ENCODE data around the gene BCKDK. TPM values are rescaled to one million over a fixed set of nuclear protein-coding genes. Genes with fewer than 3 reads are reported as not detected.
A peak's percentile ranks its signal among the peaks of the same experiment; 100 is the strongest.
"Not testable (repeated sequence)": the region's sequence is repeated elsewhere in the genome, so short reads cannot be mapped to it uniquely, and the experiment has no call there.

Gene BCKDK
- total RNA-seq, 2 donors from 2014 or later: 52.0 to 62.3 TPM

DNA sequence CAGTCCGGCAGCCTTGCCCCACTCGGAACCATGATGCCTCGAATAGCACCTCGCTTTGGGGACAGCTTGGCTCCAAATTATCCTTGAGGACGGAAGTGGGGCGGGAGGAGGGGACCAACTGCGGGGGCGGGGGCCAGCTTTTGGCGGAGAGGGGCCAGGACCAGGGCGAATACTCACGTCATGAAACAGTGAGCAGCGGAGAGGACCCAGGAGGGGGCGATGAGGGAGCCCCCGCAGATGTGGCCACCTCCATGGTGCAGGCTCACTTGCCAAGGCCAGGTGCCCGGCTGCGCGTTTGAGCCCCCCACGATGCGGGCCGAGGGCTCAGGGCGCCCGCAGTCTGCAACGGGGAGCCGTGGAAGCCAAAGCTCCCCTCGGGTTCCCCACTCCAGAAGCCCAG lies 40.7 kb downstream of the BCKDK start:
- no peak overlapping the region for H3K4me3 ChIP-seq
- H3K27ac ChIP-seq: no peak overlapping the region
- no peak for TF ChIP-seq CTCF (IDR thresholded peaks at IDR 0.05)
- peaks cover 0 to 7% of the 10 kb centered on the region in 2 donors for H3K4me1 ChIP-seq
- no peaks in the 10 kb centered on the region for H3K9me3 ChIP-seq
- H3K36me3 ChIP-seq: no peaks in the 10 kb centered on the region
- peaks cover 0 to 7% of the 10 kb centered on the region in 2 donors for H3K27me3 ChIP-seq
- no peak for DNase-seq (ENCODE audit: low spot score)

DNA sequence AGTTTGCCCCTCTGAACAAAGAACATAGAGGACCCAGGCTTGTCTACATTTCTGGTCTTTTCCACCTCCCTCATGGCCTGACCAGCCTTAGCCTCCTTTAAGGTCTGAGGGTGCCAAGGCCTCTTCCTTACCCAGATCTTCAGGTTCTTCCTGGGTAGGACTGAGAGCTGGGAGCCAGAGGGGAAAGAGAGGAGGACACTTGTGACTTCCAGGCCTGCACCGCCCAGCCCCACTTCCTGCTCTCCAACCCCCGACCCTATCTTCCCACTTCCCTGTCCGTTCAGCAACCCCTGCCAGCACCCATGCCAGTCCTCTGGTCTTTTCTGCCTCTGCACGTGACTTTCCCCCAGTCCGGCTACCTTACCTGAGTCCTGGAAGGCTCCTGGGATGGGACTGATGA lies 41.1 kb downstream of the BCKDK start:
- Histone ChIP-seq H3K27ac (no peak overlapping the region), H3K27me3 (peaks cover 0 to 7% of the 10 kb centered on the region in 2 donors), H3K9me3 (no peaks in the 10 kb centered on the region), H3K4me3 (no peak overlapping the region), H3K36me3 (no peaks in the 10 kb centered on the region), H3K4me1 (peaks cover 0 to 7% of the 10 kb centered on the region in 2 donors)
- no peak for DNase-seq (ENCODE audit: low spot score)
- no peak for TF ChIP-seq CTCF (IDR thresholded peaks at IDR 0.05)

- peaks cover 0 to 7% of the 10 kb centered on the region in 2 donors for H3K27me3 ChIP-seq
- H3K4me1 ChIP-seq: peaks cover 0 to 7% of the 10 kb centered on the region in 2 donors
- no peaks in the 10 kb centered on the region for H3K9me3 ChIP-seq
- no peak within 1 kb of the TSS for H3K4me3 ChIP-seq
- no peaks in the 10 kb centered on the region for H3K36me3 ChIP-seq
- peak within 1 kb of the TSS in 1 of 2 donors; percentile 10 for H3K27ac ChIP-seq
- TF ChIP-seq CTCF (IDR thresholded peaks at IDR 0.05): no peak
- no peak for DNase-seq (ENCODE audit: low spot score)
These were observed 42.0 kb downstream of the BCKDK start, which contains the start of gene PRSS36 for GRCh38 chr16:31149894-31150890. Gene PRSS36 (minus strand): TSS chr16:31150066. CDS start chr16:31150035, 31 bp downstream.

DNA sequence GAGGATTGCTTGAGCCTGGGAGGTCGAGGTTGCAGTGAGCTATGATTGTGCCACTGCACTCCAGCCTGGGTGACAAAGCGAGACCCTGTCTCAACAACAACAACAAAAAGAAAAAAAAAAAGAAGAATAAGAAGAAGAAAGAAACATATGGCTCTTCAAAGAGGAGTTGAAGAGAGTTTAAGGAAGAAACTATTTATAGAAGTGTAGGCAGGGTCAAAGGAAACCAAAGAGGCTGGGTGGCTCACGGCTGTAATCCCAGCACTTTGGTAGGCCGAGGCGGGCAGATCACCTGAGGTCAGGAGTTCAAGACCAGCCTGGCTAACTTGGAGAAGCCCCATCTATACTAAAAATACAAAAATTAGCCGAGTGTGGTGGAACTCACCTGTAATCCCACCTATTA lies 42.8 kb downstream of the BCKDK start:
- not testable (repeated sequence) for H3K27ac ChIP-seq

DNA sequence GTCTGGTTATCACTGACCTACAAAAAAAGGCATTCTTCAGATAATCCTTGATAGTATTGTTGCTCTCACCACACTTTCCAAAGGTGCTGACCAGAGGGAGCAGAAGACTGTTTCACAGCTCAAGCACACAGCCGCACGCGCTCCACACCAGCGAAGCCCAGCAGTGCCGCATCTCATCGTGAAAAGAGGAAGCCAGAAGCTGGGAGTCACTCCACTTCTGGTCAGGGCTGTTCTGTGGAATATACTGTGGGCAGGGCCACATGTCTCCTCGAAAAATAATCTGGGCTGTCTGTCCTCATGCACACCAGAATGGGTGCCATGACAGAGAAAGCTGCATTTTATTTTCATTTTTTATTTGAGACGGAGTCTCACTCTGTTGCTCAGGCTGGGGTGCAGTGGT lies 49.0 kb downstream of the BCKDK start:
- H3K27me3 ChIP-seq: no peaks in the 10 kb centered on the region
- no peak for DNase-seq (ENCODE audit: low spot score)
- no peak overlapping the region for H3K4me3 ChIP-seq
- TF ChIP-seq CTCF (IDR thresholded peaks at IDR 0.05): no peak
- no peak overlapping the region for H3K27ac ChIP-seq
- H3K9me3 ChIP-seq: no peaks in the 10 kb centered on the region
- H3K36me3 ChIP-seq: no peaks in the 10 kb centered on the region
- no peaks in the 10 kb centered on the region for H3K4me1 ChIP-seq

More for the DNA sequence above, 42.8 kb downstream of the BCKDK start:
- DNase-seq (ENCODE audit: low spot score); H3K36me3 ChIP-seq; H3K27me3 ChIP-seq; H3K4me3 ChIP-seq; H3K4me1 ChIP-seq; H3K9me3 ChIP-seq: not testable (repeated sequence)

Other genes starting within 250 kb of the BCKDK start
- gene BCL7C, start 214.3 kb upstream of the BCKDK start, total RNA-seq: 10 to 100 TPM; 21.1 to 35.1 TPM
- 1 to 10 TPM; 6.5 to 7.6 TPM for gene CTF1, start 211.8 kb upstream of the BCKDK start, total RNA-seq
- 1 to 10 TPM; 5.7 to 7.9 TPM for gene FBXL19, start 184.8 kb upstream of the BCKDK start, total RNA-seq
- 10 to 100 TPM; 22.4 to 23.0 TPM for gene ORAI3, start 159.3 kb upstream of the BCKDK start, total RNA-seq
- 1 to 10 TPM; 3.8 to 8.6 TPM for gene SETD1A, start 150.6 kb upstream of the BCKDK start, total RNA-seq
- gene HSD3B7, start 123.2 kb upstream of the BCKDK start, total RNA-seq: 1 to 10 TPM; 6.0 to 8.5 TPM
- 1 to 10 TPM; 1.3 to 2.1 TPM for gene STX1B, start 97.7 kb upstream of the BCKDK start, total RNA-seq
- gene STX4, start 74.8 kb upstream of the BCKDK start, total RNA-seq: 10 to 100 TPM; 17.1 to 23.8 TPM
- 1 to 10 TPM; 7.4 to 9.2 TPM for gene ZNF668, start 34.1 kb upstream of the BCKDK start, total RNA-seq
- 10 to 100 TPM in 1 of 2 donors, 1 to 10 TPM in 1; 6.2 to 10.8 TPM for gene ZNF646, start 34.0 kb upstream of the BCKDK start, total RNA-seq
- gene PRSS53, start 19.4 kb upstream of the BCKDK start, total RNA-seq: under 1 TPM; 0.15 to 0.43 TPM
- gene VKORC1, start 13.6 kb upstream of the BCKDK start, total RNA-seq: 10 to 100 TPM; 64.9 to 71.8 TPM
- 10 to 100 TPM; 58.0 to 64.3 TPM for gene KAT8, start 9.3 kb downstream of the BCKDK start, total RNA-seq
- 1 to 10 TPM in 1 of 2 donors, not detected in 1; 2.4 TPM for gene PRSS8, start 27.3 kb downstream of the BCKDK start, total RNA-seq
- gene PRSS36, start 41.7 kb downstream of the BCKDK start, total RNA-seq: 1 to 10 TPM; 1.3 to 1.9 TPM
- 10 to 100 TPM; 16.9 to 34.3 TPM for gene FUS, start 71.8 kb downstream of the BCKDK start, total RNA-seq
- 10 to 100 TPM in 1 of 2 donors, 1 to 10 TPM in 1; 7.9 to 13.8 TPM for gene PYCARD, start 94.4 kb downstream of the BCKDK start, total RNA-seq
- gene TRIM72, start 105.7 kb downstream of the BCKDK start, total RNA-seq: under 1 TPM; 0.04 to 0.11 TPM
- not detected for gene PYDC1, start 108.7 kb downstream of the BCKDK start, total RNA-seq
- 10 to 100 TPM in 1 of 2 donors, 1 to 10 TPM in 1; 2.1 to 15.4 TPM for gene ITGAM, start 151.6 kb downstream of the BCKDK start, total RNA-seq
- 1 to 10 TPM in 1 of 2 donors, under 1 TPM in 1; 0.78 to 2.6 TPM for gene ITGAX, start 246.8 kb downstream of the BCKDK start, total RNA-seq